Myometrial cell (primary cell): ENCODE results near the gene CALM3. TPM values are rescaled to one million over a fixed set of nuclear protein-coding genes. Genes with fewer than 3 reads are reported as not detected.

Experiments used
- total RNA-seq: library from RNA; depleted of rRNA; stranded (reverse); fragments of >200 nt; gene quantifications from 2 replicates; pipeline ENCODE4 v1.2.3, GENCODE V29; 2015

Gene CALM3
- 350 and 373 TPM in 2 replicates for total RNA-seq

DNA sequence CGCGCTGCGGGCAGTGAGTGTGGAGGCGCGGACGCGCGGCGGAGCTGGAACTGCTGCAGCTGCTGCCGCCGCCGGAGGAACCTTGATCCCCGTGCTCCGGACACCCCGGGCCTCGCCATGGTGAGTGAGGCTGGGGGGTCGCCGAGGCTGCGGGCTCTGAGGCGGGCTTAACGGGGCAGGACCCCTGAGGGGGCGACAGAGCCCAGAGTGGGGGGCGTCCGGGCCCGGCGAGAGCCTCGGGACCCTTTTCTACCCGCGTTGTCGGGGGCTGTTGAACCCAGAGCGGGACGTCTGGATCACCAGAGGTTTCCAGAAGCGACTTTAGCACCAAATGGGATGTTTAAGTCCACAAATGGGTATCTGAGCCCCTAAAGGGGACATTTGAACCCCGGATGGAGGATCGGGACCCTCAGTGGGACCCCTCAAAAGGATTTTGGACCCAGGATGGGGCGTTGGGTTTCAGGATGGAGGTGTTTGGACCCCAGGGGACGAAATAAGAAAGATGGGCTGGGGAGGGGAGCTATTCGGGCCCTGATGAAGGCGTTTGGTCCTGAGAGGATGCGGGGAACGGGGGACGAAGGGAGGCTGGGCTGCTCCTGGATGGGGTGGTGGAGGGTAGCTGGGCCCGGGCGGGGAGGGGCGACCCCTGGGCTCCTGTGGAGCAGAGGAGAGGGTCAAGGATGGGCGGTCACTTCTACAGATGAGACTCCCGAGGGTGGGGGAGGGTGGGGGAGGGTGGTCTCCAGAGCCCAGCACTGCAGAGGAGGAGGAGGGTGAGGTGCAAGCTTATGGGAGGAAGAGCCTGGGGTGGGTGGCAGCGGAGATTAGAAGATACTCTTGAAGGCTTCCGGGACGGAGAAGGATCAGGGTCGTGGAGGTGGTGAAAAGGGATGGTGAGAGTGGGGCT is at the start of gene CALM3:
TSS of gene CALM3 (plus strand) at position 13 of the 907 bp plus-strand sequence. CDS start at position 118, 105 bp downstream.

DNA sequence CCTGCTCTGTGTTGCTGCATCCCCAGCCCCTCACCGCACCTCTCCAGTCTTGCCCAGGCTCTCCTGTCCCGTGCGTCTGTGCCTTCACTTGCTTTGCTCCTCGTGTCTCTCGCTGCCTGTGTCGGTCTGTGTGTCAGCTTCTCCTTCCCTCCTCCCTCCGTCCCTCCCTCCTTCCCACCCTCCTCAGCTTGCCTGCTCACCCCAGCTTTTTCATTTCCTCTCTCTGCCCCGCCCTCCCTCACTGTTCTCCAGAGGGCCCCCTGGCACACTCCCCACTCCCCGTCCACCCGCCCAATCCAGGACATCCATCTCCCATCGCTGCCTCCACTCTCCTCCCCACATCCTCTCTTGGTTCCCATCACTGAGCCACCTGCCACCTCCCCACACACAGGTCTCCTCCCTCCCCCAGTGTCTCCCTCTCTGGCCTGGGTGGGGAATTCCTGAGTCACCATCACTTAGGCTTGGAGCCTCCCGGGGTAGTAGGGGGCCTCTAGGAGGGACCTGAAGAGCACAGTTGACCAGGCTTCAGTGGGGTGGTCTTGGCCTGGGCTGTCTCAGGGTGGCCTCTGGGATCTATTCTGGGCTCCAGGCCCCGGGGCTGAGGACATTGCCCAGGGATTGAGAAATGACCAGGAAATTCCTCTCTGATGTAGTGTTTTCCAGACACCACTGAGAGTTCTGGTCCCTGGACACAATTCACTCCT is 24.0 kb downstream of the CALM3 start, which contains the start of gene PTGIR:
TSS of gene PTGIR (minus strand) at position 132 of the 704 bp plus-strand sequence. CDS start 864 bp downstream, outside the sequence.

DNA sequence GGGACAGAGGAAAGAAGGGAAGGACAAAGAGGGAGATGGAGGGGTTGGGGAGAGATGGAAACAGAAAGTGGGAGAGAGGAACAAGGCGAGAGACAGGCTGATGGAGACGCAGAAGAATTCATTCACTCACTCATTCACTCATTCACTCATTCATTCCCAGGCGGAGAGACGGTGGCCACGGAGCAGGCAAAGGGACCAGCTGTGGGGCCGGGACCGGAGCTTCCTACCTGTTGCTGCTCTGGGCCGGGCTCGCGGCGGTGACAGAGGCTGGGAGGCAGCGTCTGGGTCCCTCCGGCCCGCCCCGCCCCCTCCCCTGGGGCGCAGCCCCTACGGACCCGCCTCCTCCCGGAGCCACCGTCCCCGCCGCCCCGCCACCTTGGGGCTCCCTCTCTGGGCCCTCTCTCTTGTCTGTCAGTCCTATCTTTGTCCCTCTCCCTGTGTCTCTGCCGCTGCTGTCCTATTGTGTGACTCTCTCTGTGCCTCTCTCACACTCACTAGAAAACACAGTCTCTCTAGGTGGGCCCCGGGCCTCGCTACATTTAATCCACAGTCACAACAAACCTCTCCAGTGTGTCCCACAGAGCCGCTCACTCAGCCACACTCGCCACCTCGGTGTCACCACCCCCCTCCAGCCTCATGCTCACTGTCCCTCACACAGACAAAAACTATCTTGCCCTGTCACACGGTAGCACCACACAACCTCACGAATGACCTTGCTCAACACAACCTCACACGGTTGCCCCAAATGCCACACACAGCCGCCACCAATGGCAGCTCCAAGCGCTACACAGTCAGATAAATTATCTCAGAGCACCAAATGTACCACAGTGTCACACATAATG is 35.0 kb downstream of the CALM3 start, which contains the start of gene GNG8:
TSS of gene GNG8 (minus strand) at position 283 of the 842 bp plus-strand sequence. CDS start 1,520 bp downstream, outside the sequence.

Other genes with a start within 250 kb of the CALM3 start
- 22.2 and 22.5 TPM in 2 replicates for gene CCDC8, start 187.8 kb upstream of the CALM3 start, total RNA-seq
- gene PNMA8C, start 172.4 kb upstream of the CALM3 start, total RNA-seq = not detected in 2 replicates
- 3.2 and 3.4 TPM in 2 replicates for gene PNMA8A, start 129.8 kb upstream of the CALM3 start, total RNA-seq
- gene PNMA8B, start 105.5 kb upstream of the CALM3 start, total RNA-seq = 0.29 and 0.35 TPM in 2 replicates
- gene PTGIR, start 23.8 kb downstream of the CALM3 start, total RNA-seq = 5.0 and 11.2 TPM in 2 replicates
- not detected in 2 replicates for gene GNG8, start 34.9 kb downstream of the CALM3 start, total RNA-seq
- gene DACT3, start 59.9 kb downstream of the CALM3 start, total RNA-seq = 4.0 and 5.1 TPM in 2 replicates
- gene PRKD2, start 115.8 kb downstream of the CALM3 start, total RNA-seq = 23.4 and 25.2 TPM in 2 replicates
- 21.6 and 30.7 TPM in 2 replicates for gene FKRP, start 144.7 kb downstream of the CALM3 start, total RNA-seq
- 73.0 and 76.4 TPM in 2 replicates for gene STRN4, start 145.1 kb downstream of the CALM3 start, total RNA-seq
- 347 and 349 TPM in 2 replicates for gene SLC1A5, start 187.3 kb downstream of the CALM3 start, total RNA-seq
- gene AP2S1, start 249.5 kb downstream of the CALM3 start, total RNA-seq = 347 and 432 TPM in 2 replicates